ENCODE measurements around the gene UPF1.

The UPF1 gene

DNA sequence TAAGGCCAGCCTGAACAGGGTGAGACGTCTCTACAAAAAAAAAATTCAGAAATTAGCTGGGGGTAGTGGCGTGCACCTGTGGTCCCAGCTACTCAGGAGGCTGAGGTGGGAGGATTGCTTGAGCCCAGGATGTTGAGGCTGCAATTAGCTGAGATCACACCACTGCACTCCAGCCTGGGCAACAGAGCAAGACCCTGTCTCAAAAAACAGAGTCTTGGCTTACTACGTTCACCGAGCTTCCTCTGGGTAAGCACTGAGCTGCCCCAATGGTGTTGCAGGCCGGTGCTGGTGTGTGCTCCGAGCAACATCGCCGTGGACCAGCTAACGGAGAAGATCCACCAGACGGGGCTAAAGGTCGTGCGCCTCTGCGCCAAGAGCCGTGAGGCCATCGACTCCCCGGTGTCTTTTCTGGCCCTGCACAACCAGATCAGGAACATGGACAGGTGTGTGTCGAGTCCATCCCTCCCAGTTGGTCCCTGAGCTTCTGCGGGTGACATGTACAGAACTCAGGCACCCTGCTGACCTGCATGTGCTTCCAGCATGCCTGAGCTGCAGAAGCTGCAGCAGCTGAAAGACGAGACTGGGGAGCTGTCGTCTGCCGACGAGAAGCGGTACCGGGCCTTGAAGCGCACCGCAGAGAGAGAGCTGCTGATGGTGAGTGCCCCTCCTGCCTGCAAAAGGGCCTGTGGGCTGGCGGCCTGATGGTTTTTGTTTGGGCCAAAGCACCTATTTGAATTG, 24.1 kb downstream of the UPF1 start:
- in situ Hi-C loops (cut with HindIII; ENCODE audit: low sequenced_read_pairs): loop anchor here (25.0 kb wide), 1 partner anchor 369 kb away; no protein-coding TSS in a partner anchor
- no peak for DNase-seq (ENCODE audit: low read depth)
- H3K4me3 ChIP-seq (ENCODE audit: low read depth, low read length): no peak overlapping the region
- TF ChIP-seq, protein P1, sequence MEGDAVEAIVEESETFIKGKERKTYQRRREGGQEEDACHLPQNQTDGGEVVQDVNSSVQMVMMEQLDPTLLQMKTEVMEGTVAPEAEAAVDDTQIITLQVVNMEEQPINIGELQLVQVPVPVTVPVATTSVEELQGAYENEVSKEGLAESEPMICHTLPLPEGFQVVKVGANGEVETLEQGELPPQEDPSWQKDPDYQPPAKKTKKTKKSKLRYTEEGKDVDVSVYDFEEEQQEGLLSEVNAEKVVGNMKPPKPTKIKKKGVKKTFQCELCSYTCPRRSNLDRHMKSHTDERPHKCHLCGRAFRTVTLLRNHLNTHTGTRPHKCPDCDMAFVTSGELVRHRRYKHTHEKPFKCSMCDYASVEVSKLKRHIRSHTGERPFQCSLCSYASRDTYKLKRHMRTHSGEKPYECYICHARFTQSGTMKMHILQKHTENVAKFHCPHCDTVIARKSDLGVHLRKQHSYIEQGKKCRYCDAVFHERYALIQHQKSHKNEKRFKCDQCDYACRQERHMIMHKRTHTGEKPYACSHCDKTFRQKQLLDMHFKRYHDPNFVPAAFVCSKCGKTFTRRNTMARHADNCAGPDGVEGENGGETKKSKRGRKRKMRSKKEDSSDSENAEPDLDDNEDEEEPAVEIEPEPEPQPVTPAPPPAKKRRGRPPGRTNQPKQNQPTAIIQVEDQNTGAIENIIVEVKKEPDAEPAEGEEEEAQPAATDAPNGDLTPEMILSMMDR (IDR thresholded peaks at IDR 0.05; ENCODE audit: low read depth, low read length, missing control alignments): no peak

DNA sequence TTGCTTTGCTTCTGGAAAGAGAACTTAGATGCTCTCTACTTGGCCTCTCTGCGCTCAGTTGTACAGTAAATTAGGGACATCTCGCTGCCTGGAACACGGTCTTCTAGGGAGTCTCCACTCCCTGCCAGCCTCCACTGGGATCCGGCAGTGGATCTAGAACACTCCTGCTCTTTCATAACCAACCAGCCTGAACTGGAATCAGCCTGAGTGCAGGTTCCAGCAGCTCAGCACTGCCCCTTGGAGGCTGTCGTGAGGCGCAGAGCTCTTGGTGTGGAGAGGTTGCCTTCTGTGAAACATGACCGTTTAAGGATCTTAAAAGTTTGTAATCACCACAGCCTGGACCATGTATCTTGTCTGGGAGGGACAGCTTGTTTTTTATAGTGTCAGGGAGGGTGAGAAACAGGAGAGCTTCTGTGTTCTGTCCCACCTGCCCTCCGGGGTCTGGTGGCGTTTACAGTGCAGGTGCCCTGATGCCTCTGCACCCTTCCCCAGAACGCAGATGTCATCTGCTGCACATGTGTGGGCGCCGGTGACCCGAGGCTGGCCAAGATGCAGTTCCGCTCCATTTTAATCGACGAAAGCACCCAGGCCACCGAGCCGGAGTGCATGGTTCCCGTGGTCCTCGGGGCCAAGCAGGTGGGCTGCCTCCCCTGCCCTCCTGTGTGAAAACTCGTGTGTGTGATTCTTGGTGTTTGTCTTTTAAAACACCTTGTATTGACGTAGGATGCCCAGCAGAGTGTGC, 24.8 kb downstream of the UPF1 start:
- no peak for DNase-seq (ENCODE audit: low read depth)
- TF ChIP-seq, protein P1 (IDR thresholded peaks at IDR 0.05; ENCODE audit: low read depth, low read length, missing control alignments): peak; percentile 40
- in situ Hi-C loops (cut with HindIII; ENCODE audit: low sequenced_read_pairs): loop anchor here (25.0 kb wide), 1 partner anchor 369 kb away; no protein-coding TSS in a partner anchor
- H3K4me3 ChIP-seq (ENCODE audit: low read depth, low read length): no peak overlapping the region

DNA sequence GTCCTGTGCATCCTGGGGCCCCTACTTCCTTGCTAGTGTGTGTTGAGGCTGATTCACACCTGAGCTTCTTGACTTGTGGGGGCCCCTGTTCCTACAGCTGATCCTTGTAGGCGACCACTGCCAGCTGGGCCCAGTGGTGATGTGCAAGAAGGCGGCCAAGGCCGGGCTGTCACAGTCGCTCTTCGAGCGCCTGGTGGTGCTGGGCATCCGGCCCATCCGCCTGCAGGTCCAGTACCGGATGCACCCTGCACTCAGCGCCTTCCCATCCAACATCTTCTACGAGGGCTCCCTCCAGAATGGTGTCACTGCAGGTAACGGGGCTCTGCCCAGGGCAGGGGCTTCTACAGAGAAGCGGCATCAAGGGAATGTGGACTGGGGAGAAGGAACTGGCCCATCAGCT, 25.5 kb downstream of the UPF1 start:
- in situ Hi-C loops (cut with HindIII; ENCODE audit: low sequenced_read_pairs): loop anchor here (25.0 kb wide), 1 partner anchor 370 kb away; no protein-coding TSS in a partner anchor
- no peak overlapping the region for H3K4me3 ChIP-seq (ENCODE audit: low read depth, low read length)
- TF ChIP-seq, protein P1 (IDR thresholded peaks at IDR 0.05; ENCODE audit: low read depth, low read length, missing control alignments): no peak
- no peak for DNase-seq (ENCODE audit: low read depth)

DNA sequence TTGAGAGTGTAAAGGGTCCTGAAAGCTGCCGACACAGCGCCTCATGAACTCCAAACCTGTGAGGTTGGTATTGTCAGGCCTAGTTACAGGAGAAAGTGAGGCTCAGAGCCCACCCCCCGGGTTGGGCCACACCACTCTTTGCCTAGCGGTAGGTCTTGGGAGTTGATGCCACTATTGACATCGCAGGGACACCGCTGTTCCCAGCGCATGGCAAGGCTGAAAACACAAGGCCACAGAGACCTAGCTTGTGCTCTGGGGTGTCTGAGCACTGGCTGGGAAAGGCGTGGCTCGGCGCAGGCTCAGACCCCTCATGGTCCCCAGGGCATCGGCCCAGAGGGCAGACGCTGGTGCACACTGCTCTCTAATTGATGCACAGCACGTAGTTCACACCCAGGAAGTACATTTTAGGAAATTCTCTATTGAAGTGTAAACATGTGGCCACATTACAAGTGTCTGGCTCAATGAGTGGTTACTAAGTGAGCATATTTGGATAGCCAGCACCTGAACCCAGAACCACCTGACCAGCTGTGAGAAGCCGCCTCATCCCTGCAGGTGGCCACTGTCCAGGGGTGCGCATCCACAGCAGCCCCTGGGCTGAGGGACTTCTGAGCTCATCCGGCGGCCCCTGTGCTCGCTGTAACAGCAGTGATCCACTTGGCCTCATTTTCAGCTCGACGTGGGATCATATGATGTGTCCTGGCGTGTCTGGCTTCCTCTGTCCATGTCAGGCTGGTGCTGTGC, 27.3 kb downstream of the UPF1 start:
- no peak overlapping the region for H3K4me3 ChIP-seq (ENCODE audit: low read depth, low read length)
- TF ChIP-seq, protein P1 (IDR thresholded peaks at IDR 0.05; ENCODE audit: low read depth, low read length, missing control alignments): no peak
- DNase-seq (ENCODE audit: low read depth): no peak
- in situ Hi-C loops (cut with HindIII; ENCODE audit: low sequenced_read_pairs): loop anchor here (25.0 kb wide), 1 partner anchor 372 kb away; no protein-coding TSS in a partner anchor

DNA sequence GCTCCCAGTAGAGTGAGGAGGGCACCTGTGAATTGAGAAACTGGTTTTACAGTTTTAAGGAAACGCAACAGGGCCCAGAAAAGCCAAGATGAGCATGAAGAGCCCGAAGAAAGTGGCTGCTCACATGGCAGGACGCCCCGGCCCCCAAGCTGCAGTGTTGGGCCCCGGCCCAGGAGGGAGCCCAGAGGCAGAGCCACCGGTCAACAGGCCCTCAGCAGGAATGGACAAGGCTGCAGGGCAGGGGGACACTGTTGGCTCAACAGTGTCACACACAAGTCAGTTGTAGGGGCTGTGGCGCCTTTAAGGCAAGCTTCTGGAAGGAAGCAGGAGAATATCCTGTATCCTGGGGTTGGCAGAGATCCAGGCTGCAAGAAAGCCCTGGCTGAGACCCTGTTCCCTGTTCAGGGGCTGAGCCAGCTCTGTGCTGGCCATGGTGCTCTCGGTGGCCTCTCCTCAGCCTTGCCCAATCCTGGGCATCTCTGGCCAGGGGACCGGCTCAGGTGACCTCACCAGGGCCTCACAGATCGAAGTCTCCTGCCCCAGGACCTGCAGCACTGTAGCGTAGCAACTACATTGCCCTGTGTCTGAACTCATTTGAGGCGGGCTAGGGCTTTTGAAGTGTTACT, 28.0 kb downstream of the UPF1 start:
- in situ Hi-C loops (cut with HindIII; ENCODE audit: low sequenced_read_pairs): loop anchor here (25.0 kb wide), 1 partner anchor 372 kb away; no protein-coding TSS in a partner anchor
- TF ChIP-seq, protein P1 (IDR thresholded peaks at IDR 0.05; ENCODE audit: low read depth, low read length, missing control alignments): no peak

DNA sequence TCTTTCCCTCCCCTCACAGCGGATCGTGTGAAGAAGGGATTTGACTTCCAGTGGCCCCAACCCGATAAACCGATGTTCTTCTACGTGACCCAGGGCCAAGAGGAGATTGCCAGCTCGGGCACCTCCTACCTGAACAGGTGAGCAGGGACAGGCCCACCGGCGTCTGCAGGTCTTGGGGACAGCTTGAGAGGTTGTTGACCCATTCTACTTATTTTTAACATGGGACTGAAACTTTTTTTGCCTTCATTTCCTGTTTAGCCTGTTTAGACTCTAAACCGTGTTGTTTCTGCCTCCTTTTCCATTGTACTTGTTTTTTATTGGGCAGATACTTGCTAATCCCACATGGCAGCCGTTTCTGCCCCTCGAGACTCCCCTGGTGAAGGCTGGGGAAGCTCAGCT, 28.5 kb downstream of the UPF1 start:
- no peak overlapping the region for H3K4me3 ChIP-seq (ENCODE audit: low read depth, low read length)
- in situ Hi-C loops (cut with HindIII; ENCODE audit: low sequenced_read_pairs): loop anchor here (25.0 kb wide), 1 partner anchor 373 kb away; no protein-coding TSS in a partner anchor
- TF ChIP-seq, protein P1 (IDR thresholded peaks at IDR 0.05; ENCODE audit: low read depth, low read length, missing control alignments): no peak
- DNase-seq (ENCODE audit: low read depth): no peak

More for the DNA sequence above, 28.0 kb downstream of the UPF1 start:
- DNase-seq (ENCODE audit: low read depth): no peak
- no peak overlapping the region for H3K4me3 ChIP-seq (ENCODE audit: low read depth, low read length)
